ENCODE data around the gene CMTM4. TPM values are rescaled to one million over a fixed set of nuclear protein-coding genes. Genes with fewer than 3 reads are reported as not detected.
A peak's percentile ranks its signal among the peaks of the same experiment; 100 is the strongest.

Gene CMTM4
- total RNA-seq, 4 donors from 2014 or later = 13.7 to 24.0 (median 15.8) TPM

GRCh38 chr16:66728117-66728787 is 31.7 kb upstream of the CMTM4 start:
- Histone ChIP-seq H3K9me3 (no peaks in the 10 kb centered on the region), H3K4me3 (no peak overlapping the region), H3K36me3 (peaks cover 23 to 94% (median 71%) of the 10 kb centered on the region in 3 donors), H3K27me3 (no peaks in the 10 kb centered on the region), H3K4me1 (peaks cover 0 to 14% (median 0%) of the 10 kb centered on the region in 3 donors), H3K27ac (no peak overlapping the region)
- intact Hi-C loops (cut with DNase I) = no loop called here
- peak; percentile 48 to 72 (median 62) for TF ChIP-seq CTCF (IDR thresholded peaks at IDR 0.05)
- TF ChIP-seq POLR2A (IDR thresholded peaks at IDR 0.05) = no peak
- no peak for DNase-seq
- 28 to 29% methylated on average over 3 of the region's 3 CpGs for WGBS, 2 donors

GRCh38 chr16:66720766-66721165 is 24.2 kb upstream of the CMTM4 start:
- Histone ChIP-seq H3K4me3 (no peak overlapping the region), H3K27me3 (no peaks in the 10 kb centered on the region), H3K27ac (no peak overlapping the region), H3K36me3 (peaks cover 22 to 76% (median 29%) of the 10 kb centered on the region in 3 donors), H3K9me3 (no peaks in the 10 kb centered on the region), H3K4me1 (peaks cover 0 to 5% (median 0%) of the 10 kb centered on the region in 3 donors)
- no peak for DNase-seq
- WGBS, 2 donors = 39 to 54% methylated on average over 3 of the region's 3 CpGs
- no peak for TF ChIP-seq CTCF (IDR thresholded peaks at IDR 0.05)
- no peak for TF ChIP-seq POLR2A (IDR thresholded peaks at IDR 0.05)
- intact Hi-C loops (cut with DNase I) = no loop called here

DNA sequence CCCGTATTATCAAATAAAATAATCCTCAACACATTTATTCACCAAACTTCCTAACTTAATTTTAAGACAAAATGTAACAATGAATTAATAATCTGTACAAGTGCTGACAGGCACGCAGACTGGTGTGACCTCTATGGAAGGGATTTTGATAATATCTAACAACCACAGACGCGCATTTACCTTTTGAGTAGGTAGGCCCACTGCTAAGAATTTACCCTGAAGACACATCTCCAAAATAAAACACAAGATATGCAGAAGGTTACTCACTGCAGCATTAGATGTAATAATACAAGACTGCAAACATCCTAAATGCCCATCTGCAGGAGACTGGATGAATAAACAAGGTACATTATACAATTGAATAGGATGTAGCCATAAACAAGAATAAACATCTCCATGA is 22.7 kb upstream of the CMTM4 start:
- WGBS, 2 donors = 88 to 94% methylated on average over 4 of the region's 4 CpGs
- Histone ChIP-seq H3K36me3 (peaks cover 10 to 60% (median 15%) of the 10 kb centered on the region in 3 donors), H3K9me3 (no peaks in the 10 kb centered on the region), H3K27ac (no peak overlapping the region), H3K4me1 (peaks cover 0 to 11% (median 0%) of the 10 kb centered on the region in 3 donors), H3K4me3 (no peak overlapping the region), H3K27me3 (no peaks in the 10 kb centered on the region)
- DNase-seq = no peak
- intact Hi-C loops (cut with DNase I) = no loop called here
- no peak for TF ChIP-seq CTCF (IDR thresholded peaks at IDR 0.05)
- TF ChIP-seq POLR2A (IDR thresholded peaks at IDR 0.05) = no peak

DNA sequence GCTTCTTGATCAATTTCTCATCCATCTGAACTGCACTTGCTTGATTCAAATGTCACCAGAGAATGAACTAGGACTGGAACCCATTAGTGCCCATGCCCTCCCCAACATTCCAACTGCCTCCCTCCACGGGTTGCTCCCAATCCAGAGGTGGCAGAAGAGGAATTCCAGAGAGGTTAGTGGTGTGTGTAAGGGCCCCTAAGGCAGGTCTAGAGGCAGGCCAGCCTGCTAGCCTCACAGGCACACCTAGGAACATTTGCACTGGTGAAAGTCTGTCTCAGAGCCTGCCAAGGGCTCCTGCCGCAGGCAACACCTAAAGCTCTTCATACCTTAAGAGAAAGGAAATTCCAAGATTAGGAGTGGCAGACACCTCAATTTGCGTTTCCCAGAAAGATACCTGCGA is 21.2 kb upstream of the CMTM4 start:
- intact Hi-C loops (cut with DNase I) = no loop called here

More for the DNA sequence above, 21.2 kb upstream of the CMTM4 start:
- WGBS, 2 donors = 43 to 87% methylated on average over 3 to 4 of the region's 4 CpGs
- TF ChIP-seq POLR2A (IDR thresholded peaks at IDR 0.05) (no peak), CTCF (IDR thresholded peaks at IDR 0.05) (no peak)
- peaks cover 0 to 15% (median 0%) of the 10 kb centered on the region in 3 donors for H3K4me1 ChIP-seq
- H3K27ac ChIP-seq = no peak overlapping the region
- no peaks in the 10 kb centered on the region for H3K9me3 ChIP-seq
- H3K36me3 ChIP-seq = peaks cover 5 to 46% (median 5%) of the 10 kb centered on the region in 3 donors
- DNase-seq = no peak
- no peak overlapping the region for H3K4me3 ChIP-seq
- H3K27me3 ChIP-seq = no peaks in the 10 kb centered on the region

Measured in esophagus squamous epithelium (tissue), 5 donors.